Loucy (cell line): Measurements from ENCODE around the gene PHYKPL.

ENCODE experiments used
- EZH2phosphoT487 ChIP-seq: fragments of 200-600 bp; IDR thresholded peaks from 2 replicates; pipeline ENCODE4 v1.6.1; 2018; ENCODE audit warnings: antibody characterized with exemption, mild to moderate bottlenecking, moderate library complexity, borderline replicate concordance
- TF ChIP-seq, protein P1 (sequence below): fragments of 200-600 bp; sonication (generic); conservative IDR thresholded peaks from 2 replicates; pipeline ENCODE4 v1.5.1; 2014; ENCODE audit warnings: mild to moderate bottlenecking, antibody characterized with exemption, low read length

GRCh38 chr5:178225174-178225573 lies 7.4 kb downstream of the PHYKPL start:
- TF ChIP-seq, protein P1, sequence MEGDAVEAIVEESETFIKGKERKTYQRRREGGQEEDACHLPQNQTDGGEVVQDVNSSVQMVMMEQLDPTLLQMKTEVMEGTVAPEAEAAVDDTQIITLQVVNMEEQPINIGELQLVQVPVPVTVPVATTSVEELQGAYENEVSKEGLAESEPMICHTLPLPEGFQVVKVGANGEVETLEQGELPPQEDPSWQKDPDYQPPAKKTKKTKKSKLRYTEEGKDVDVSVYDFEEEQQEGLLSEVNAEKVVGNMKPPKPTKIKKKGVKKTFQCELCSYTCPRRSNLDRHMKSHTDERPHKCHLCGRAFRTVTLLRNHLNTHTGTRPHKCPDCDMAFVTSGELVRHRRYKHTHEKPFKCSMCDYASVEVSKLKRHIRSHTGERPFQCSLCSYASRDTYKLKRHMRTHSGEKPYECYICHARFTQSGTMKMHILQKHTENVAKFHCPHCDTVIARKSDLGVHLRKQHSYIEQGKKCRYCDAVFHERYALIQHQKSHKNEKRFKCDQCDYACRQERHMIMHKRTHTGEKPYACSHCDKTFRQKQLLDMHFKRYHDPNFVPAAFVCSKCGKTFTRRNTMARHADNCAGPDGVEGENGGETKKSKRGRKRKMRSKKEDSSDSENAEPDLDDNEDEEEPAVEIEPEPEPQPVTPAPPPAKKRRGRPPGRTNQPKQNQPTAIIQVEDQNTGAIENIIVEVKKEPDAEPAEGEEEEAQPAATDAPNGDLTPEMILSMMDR = no peak
- TF ChIP-seq EZH2phosphoT487 = no peak
